HG02870 (cell line): Measurements from ENCODE around the gene CASP6.
"Not testable (repeated sequence)": the region's sequence is repeated elsewhere in the genome, so short reads cannot be mapped to it uniquely, and the experiment has no call there.

Experiments
- ATAC-seq: cut with Tn5 transposase; IDR thresholded peaks from one replicate; pipeline ENCODE4 v1.9.1; 2021; ENCODE audit warnings: mild to moderate bottlenecking, moderate library complexity; ENCODE audit not compliant: unreplicated experiment

Gene CASP6

DNA sequence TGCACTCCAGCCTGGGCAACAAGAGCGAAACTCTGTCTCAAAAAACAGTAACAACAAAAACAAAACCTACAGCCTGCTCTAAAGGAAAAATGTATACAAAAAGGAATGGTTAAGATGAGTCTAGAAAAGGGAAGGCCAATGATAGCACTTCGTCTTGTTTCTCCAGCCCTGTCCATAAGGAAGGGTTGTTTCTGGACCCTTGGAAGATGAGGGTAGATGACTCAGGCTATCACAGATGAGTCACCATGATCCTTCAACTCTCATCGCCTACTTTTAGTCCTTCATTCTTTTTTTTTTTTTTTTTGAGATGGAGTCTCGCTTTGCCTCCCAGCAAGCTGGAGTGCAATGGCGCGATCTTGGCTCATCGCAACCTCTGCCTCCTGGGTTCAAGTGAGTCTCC, 17.8 kb upstream of the CASP6 start:
- no peak for ATAC-seq

DNA sequence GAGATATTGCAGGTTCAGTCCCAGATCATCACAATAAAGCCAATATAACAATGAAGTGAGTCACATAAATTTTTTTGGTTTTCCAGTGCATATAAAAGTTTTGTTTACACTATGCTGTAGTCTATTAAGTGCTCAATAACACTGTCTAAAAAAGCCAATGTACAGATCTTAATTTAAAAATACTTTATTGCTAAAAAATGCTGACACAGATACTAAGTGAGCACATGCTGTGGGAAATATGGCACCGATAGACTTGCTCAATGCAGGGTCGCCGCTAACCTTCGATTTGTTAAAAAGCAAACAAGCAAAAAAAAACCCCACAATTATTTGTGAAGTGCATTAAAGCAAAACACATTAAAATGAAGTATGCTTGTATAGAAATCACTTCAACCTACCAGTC, 16.4 kb upstream of the CASP6 start:
- no peak for ATAC-seq

DNA sequence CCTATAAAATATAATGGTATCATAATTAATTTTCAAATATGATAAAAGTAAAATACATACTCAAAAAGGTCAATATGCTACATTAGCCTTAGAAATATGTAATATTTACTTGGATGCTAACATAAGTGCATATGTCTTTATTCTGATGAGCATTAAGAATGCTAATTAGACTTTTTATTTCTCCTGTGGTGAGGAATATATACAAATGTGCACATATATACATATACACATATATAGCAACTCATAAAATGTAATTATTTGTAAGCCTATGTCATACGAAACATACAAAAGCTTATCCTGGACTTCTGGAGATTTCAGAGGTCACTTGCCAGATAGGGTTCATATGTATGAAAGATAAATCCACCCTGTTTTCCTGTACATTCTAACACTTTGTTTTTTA, 15.5 kb upstream of the CASP6 start:
- no peak for ATAC-seq

- no peak for ATAC-seq
Observed at GRCh38 chr4:109713500-109713899, 10.3 kb upstream of the CASP6 start.

DNA sequence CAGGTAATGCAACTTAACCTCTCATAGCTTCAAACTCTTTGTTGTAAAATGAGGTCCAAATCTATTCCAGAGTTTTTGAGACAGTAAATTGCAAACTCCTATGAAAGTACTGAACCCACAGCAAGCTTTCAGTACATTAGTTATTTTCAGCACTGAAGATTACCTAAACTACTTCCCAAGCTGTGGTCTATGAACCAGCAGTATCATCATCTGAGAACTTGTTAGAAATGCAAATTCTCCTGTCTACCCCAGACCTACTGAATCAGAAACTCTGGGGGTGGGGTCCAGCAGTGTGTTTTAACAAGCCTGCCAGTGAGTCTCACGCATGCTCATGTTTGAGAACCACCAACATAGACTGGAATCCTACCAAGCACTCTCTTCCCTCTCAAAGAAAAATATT, 5.7 kb upstream of the CASP6 start:
- ATAC-seq: peak; percentile 99

GRCh38 chr4:109708435-109708834, 5.2 kb upstream of the CASP6 start:
- no peak for ATAC-seq

- no peak for ATAC-seq
Observed at GRCh38 chr4:109703664-109704361, 568 bp upstream of the CASP6 start.

DNA sequence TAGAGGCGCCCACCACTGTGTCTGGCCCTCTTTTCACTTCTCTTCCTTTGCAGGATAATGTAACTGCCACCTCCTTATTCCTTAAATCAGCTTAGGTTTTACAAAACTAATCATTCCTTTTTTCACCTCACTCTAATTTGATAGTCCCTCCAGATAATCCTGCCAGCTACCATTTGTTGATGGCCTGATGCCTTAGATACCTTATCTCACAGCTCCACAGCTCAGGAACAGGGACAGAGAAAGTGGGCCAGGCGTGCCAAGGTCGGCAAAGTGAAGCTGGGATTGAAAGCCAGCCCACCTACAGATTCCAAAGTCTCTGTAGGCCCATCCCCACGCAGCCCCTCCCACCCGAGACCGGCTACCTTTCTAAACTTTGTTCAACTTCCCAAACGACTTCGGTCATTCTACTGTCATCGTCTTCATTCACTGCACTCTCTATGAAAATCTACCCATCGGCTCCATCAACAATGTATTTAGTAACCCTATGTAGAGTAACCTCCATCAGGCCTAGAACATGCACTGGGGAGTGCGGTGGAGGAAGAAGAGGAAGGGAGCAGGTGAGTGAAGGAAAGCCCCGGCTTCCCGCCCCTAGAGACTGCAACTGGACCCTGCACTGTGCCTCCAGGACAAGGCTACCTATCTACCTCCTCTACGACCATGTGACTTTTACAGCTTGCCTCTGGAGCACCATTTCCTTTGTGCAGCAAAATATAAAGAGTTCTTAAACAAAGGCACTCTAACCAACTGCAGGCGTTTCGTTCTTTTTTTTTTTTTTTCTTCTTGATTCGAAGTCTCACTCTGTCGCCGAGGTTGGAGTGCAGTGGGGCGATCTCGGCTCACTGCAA, 1.5 kb downstream of the CASP6 start:
- no peak for ATAC-seq

- ATAC-seq: no peak
Observed at GRCh38 chr4:109699553-109700225, 3.6 kb downstream of the CASP6 start.

DNA sequence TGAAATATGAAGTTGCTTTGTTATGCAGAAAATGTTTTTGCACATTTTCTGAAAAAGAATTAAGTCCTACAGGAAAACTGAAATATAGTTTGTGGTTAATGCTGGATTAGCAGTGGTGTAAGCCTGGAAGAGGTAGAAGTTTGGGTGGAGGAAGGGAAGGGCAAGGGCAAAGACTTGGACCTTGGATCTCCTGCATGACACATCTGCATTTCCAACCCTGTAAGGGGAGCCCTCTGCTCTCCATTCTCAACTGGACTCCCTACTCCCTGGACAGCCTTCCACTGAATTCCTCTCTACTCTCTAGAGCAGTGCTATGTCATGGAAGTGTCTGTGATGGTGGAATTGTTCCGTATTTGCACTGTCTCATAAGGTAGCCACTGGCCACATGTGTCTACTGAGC, 4.6 kb downstream of the CASP6 start:
- no peak for ATAC-seq

DNA sequence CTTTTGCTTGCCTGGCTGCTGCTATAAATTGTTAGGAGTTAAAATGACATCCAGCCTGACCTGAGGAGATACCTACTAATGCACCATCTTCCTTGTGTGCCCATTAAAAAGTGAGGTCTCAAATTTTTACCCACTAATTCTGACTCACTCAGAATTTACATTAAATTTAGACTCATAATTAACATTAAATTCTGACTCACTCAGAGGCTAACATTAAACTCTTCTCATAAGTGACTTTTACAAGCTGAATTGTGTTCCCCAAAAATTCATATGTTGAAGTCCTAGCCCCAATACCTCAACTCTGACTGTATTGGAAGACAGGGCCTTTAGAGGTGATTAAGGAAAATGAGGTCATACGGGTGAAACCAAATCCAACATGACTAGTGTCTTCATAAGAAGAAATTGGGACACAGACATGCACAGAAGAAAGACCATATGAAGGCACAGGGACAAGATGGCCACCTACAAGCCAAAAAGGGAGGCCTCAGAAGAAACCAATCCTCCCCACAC, 11.8 kb downstream of the CASP6 start:
- no peak for ATAC-seq

DNA sequence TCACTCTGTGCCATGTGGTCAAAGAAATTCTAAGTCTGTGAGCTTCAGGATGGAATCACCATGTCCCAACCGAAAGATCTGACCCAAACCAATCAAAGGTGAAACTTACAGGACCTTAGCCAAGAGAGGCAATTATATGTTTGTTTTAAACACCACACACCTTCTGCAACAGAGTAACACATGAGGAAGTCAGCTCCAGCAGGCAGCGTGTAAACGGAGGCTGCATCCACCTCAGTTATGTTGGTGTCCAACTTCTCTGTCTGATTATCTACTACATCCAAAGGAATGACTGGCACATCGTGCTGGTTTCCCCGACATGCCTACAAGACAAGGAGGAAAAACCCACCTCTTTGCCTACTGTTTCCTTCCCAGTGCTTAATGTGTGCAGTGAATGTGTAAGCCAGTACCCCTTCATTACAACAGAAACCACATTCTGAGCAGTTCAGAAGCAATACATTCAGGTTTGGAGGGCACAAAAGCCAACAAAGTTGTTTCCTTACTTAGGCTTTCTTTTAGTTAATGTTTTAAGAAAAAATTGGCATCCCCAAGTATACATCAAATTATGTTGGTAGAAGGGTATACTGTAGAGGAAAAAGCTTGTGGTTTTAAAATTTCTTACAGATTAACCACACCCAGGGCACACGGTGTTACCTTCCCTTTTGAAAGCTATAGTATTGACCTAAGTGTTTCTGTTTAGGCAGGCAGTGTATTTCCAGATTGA, 12.4 kb downstream of the CASP6 start:
- peak; percentile 67 for ATAC-seq

DNA sequence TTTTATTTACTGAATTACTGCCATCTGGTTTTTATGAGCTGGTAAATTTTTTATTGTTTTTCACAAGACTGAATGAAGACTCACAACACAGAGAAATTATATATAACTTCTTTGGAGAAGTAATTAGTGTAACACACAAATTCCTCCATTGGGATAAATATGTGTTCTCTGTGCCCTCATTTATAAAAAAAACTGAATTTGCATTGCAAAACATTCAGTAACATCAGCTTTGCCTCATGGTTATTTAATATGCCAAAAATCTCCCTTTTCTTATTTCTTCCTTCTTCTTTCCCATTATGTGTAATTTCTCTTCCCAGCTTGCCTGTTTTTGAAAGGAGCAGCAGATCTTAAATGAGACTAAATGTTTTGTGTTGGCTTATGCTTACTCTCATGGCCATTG, 18.5 kb downstream of the CASP6 start:
- no peak for ATAC-seq

DNA sequence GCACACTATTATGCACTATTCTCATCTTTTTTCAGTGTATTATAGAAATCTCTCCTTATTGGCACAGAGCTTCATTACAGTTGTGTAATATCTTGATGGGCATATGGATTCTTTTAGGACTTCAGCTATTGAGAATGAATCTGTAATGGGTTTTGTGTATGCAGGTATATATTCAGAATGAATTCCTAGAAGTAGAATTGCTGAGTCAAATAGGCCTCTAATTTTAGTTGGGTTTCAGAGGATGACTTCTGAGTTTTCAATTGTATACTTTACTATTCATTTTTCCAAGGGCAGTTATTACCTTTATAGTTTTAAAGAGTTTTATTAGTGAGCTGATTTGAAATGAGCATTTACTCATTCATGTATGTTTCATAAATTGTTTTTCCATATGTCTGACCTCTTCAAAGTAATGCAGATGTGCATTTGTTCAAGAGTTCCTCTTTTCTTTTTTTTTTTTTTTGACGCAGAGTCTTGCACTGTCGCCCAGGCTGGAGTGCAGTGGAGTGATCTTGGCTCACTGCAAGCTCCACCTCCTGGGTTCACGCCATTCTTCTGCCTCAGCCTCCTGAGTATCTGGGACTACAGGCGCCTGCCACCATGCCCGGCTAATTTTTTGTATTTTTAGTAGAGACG, 19.5 kb downstream of the CASP6 start:
- no peak for ATAC-seq

DNA sequence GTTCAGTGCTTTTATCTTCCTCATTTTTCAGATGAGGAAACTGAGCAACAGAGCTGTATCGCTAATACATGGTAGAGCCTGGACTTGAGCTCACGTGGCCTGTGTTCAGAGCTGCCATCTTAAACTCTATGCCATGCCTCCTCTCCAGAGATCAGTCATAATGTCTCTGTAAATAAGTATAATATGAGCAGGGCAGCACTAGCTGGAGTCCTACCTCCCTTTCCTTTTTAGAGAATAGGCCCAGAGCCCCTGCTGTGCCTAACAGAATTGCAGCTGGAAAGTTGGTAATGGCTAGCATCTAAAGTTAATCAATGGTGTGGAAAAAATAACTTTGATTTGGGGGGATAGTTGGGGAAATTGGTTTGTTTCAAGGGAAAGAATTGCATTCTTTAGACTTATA, 20.4 kb downstream of the CASP6 start:
- no peak for ATAC-seq

DNA sequence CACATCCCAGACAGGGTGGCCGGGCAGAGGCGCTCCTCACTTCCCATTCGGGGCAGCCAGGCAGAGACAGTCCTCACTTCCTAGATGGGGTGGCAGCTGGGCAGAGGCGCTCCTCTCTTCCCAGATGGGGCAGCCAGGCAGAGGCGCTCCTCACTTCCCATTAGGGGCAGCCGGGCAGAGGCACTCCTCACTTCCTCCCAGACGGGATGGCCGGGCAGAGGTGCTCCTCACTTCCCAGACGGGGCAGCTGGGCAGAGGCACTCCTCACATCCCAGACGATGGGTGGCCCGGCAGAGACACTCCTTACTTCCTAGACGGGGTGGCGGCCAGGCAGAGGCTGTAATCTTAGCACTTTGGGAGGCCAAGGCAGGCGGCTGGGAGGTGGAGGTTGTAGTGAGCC, 24.3 kb downstream of the CASP6 start:
- not testable (repeated sequence) for ATAC-seq

DNA sequence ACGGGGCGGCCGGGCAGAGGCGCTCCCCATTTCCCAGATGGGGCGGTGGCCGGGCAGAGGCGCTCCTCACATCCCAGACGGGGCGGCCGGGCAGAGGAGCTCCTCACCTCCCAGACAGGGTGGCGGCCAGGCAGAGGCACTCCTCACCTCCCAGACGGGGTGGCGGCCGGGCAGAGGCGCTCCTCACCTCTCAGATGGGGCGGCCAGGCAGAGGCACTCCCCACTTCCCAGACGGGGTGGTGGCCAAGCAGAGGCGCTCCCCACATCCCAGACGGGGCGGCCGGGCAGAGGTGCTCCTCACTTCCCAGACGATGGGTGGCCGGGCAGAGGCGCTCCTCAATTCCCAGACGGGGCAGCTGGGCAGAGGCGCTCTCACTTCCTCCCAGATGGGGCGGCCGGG, 24.8 kb downstream of the CASP6 start:
- ATAC-seq: not testable (repeated sequence)

DNA sequence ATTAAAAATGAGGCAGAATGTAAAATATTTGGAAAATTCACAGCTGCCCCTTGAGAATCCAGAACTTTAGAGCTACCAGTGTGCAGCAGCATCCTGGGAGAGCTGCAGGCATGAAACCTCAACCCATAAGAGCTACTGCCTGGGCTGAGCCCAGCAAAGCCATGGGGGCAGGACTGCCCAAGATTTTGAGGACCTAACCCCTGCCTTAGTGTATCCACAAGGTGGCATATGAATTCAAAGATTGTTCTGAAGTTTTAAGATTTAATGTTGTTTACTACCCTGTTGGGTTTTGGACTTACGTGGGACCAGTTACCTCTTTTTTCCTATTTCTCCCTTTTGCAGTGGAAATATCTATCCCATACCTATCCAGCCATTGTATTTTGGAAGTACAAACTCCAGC, 26.4 kb downstream of the CASP6 start:
- no peak for ATAC-seq

DNA sequence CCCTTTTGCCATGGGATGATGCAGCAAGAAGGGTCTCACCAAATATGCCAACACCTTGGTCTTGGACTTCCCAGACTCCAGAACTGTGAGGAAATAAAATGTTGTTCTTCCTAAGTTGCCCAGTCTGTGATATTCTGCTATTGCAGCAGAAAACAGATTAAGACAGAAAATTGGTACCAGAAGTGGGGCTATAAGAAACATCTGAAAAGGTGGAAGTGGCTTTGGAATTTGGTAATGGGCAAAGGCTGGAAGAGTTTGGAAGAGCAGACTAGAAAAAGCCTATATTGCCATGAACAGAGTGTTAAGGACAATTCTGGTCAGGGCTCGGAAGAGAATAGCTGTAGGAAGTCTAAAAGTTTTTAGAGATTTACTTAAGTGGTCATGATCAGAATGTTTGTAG, 27.4 kb downstream of the CASP6 start:
- ATAC-seq: no peak

GRCh38 chr4:109675181-109675580, 28.1 kb downstream of the CASP6 start:
- ATAC-seq: no peak

- ATAC-seq: no peak
Observed at GRCh38 chr4:109673303-109673702, 29.9 kb downstream of the CASP6 start.
